Stomach smooth muscle (tissue), 2 donors: Measurements from ENCODE around the gene UQCRH.

ENCODE experiments used
- H3K27ac ChIP-seq: one replicate; pipeline ENCODE4 v1.7.0; 2013; ENCODE audit warnings: mild to moderate bottlenecking, low read length, inconsistent platforms
- H3K27me3 ChIP-seq, 2 donors: one replicate each; pipeline ENCODE4 v1.7.0; 2013; ENCODE audit warnings: low read length in 2 of 2; ENCODE audit not compliant: insufficient read depth in 2 of 2, control insufficient read depth in 1 of 2
- H3K36me3 ChIP-seq, 2 donors: one replicate each; pipeline ENCODE4 v1.7.0; 2013; ENCODE audit warnings: low read length in 2 of 2; ENCODE audit not compliant: control insufficient read depth in 2 of 2, insufficient read depth in 2 of 2
- H3K4me1 ChIP-seq: one replicate; pipeline ENCODE4 v1.7.0; 2013; ENCODE audit warnings: low read length; ENCODE audit not compliant: control insufficient read depth, insufficient read depth
- H3K4me3 ChIP-seq, 2 donors: one replicate each; pipeline ENCODE4 v1.7.0; 2013; ENCODE audit warnings: low read length in 2 of 2
- H3K9ac ChIP-seq, 2 donors: one replicate each; pipeline ENCODE4 v1.7.0; 2013; ENCODE audit warnings: low read length in 2 of 2, mild to moderate bottlenecking in 1 of 2
- H3K9me3 ChIP-seq, 2 donors: one replicate each; pipeline ENCODE4 v1.7.0; 2013; ENCODE audit warnings: low read length in 2 of 2; ENCODE audit not compliant: control insufficient read depth in 2 of 2
- donor health status: healthy.
- donor health status: Pancreatic carcinoma.

The UQCRH gene

DNA sequence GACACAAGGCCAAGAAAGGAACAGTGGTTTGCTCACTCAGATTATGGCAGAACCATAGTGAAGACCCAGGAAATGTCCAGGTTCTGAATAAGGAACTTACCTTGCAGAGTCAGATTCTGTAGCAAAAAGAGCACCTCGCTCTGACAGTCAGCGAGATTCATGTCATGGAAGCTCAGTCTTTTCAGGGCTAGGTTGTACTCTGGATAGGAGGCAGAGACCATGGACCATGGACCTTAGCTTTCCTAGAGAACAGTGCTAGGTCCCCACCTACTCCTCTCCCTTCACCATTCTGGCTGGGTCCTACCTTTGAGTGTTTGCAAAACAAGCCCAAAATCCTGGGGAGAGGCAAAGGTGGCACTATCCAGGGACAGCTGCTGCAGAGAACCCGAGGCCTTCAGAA, 23.4 kb upstream of the UQCRH start:
- H3K27me3 ChIP-seq: no peaks in the 10 kb centered on the region
- no peak overlapping the region for H3K9ac ChIP-seq
- H3K4me1 ChIP-seq: no peaks in the 10 kb centered on the region
- H3K36me3 ChIP-seq: peaks cover 21 to 48% of the 10 kb centered on the region in 2 donors
- H3K9me3 ChIP-seq: no peaks in the 10 kb centered on the region
- H3K4me3 ChIP-seq: no peak overlapping the region
- no peak overlapping the region for H3K27ac ChIP-seq

DNA sequence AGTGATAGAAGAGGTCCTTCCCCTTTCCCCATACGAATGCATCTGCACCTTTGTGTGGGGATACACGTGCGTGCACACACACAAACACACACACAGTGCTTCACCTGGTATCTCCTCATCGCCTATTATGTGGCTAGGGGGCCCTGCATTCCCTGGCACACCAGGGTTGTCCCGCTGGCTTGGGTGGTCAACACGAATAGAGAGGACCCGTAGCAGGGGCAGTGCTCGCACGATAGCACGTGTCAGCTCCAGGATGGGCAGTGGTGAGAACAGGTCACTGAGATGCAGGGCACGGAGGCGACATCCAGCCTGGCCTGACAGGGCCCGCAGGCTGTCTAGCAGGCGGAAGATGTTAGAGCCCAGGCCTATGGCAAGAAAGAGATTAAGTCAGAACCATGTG, 22.5 kb upstream of the UQCRH start:
- no peaks in the 10 kb centered on the region for H3K9me3 ChIP-seq
- H3K9ac ChIP-seq: no peak overlapping the region
- no peak overlapping the region for H3K4me3 ChIP-seq
- H3K27ac ChIP-seq: no peak overlapping the region
- H3K27me3 ChIP-seq: no peaks in the 10 kb centered on the region
- no peaks in the 10 kb centered on the region for H3K4me1 ChIP-seq
- H3K36me3 ChIP-seq: peaks cover 28 to 56% of the 10 kb centered on the region in 2 donors

DNA sequence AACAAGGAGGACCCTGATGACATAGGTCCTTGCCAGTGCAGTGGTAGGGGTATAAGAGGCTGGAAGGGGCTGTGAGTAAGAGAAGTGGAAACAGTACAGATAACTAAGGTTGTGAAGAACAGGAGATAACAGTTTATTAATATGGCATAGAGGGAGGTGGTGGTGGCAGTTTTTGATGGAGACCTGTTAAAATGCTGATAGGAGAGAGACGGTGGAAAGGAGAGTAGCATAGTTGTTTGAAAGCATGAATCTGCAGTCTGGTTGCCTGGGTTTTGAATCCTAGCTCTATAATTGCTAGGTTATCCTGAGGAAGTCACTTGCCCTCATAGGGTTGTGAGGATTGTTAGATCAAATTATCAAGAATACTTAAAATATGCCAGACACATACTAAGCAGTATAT, 19.4 kb upstream of the UQCRH start:
- no peak overlapping the region for H3K27ac ChIP-seq
- no peaks in the 10 kb centered on the region for H3K9me3 ChIP-seq
- H3K9ac ChIP-seq: no peak overlapping the region
- no peaks in the 10 kb centered on the region for H3K27me3 ChIP-seq
- H3K4me3 ChIP-seq: no peak overlapping the region
- H3K4me1 ChIP-seq: no peaks in the 10 kb centered on the region
- H3K36me3 ChIP-seq: peaks cover 43 to 60% of the 10 kb centered on the region in 2 donors

DNA sequence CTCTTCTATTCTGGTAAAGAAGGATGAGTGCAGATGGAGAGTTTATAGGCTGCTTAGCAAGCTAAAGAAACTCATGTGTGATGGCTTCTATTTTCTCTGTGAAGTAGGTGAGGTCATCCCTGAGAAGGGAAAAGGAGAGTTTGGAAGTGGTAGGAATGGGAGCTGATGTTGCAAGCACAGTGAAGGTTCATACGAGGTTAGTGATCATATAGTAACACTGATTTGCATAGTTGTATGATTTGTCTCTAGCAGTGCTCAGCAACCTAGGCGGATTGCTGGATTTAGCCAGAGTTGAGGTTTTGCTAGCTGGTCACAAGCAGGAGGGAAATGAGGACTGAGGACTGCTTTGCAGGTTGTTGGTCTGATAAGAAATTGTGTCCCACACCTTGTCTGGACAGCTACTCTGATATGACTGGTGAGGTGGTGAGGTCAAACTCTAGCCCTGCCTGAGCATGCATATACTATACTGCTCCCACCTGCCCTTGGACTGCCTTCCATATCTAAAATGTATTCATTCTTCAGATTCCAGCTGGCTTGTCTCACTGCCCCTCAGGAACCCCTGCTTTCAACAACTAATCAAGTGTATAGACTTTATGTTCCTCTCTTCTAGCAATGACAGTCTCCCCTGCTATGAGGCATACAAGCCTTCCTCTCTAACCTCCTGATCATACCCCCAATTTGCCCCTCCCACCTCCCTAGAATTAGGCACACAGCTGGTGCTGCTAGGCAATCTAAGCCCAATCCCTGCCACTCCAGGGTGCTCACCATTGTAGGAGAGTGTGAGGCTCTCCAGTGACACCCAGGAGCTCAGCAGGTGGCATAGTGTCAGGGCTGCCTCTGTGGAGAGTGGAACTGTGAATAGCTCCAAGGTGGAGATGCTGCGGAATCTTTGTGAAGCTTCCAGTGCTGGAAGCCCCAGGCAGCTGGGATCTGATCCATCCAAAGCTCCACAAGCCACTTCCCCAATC, 18.6 kb upstream of the UQCRH start:
- peaks cover 44 to 58% of the 10 kb centered on the region in 2 donors for H3K36me3 ChIP-seq
- H3K9ac ChIP-seq: no peak overlapping the region

DNA sequence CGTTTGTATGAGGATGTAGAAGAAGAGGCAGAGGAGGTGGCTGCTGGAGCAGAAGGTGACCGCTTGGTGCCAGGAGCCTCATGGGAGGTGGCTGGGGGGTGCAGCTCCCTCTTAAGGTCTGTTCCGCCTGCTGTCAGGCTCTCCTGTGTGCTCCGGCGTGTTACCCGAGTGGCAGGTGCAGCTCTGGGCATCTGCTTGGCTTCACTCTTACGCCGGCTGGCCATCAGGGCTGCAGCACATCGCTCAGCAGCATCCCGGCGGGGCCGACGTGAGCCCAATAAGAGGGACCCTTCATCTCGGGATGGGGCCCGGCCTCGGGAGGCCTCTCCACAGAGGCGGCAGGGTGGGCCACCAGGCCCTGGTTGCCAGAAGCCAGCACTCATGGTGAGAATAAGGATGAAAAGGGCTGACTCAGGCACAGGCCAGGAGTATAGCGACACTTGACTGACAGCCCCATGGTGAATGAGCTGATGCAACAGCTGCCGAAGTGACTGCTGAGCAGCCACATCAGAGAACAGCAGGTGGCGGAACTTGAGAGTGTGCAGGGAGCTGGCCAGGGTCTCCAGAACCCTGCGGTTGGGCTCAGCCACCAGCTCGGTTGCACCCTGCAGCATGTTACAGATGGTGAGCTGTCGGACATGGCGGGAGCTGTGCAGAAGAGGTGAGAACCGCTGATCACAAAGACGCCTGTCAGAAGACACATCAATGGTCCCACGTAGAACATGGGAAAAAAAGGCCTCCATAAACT, 17.6 kb upstream of the UQCRH start:
- peaks cover 36 to 53% of the 10 kb centered on the region in 2 donors for H3K36me3 ChIP-seq
- H3K27ac ChIP-seq: no peak overlapping the region

More for the DNA sequence above, 18.6 kb upstream of the UQCRH start:
- H3K27me3 ChIP-seq: no peaks in the 10 kb centered on the region
- no peaks in the 10 kb centered on the region for H3K9me3 ChIP-seq
- no peaks in the 10 kb centered on the region for H3K4me1 ChIP-seq
- no peak overlapping the region for H3K4me3 ChIP-seq
- H3K27ac ChIP-seq: no peak overlapping the region

DNA sequence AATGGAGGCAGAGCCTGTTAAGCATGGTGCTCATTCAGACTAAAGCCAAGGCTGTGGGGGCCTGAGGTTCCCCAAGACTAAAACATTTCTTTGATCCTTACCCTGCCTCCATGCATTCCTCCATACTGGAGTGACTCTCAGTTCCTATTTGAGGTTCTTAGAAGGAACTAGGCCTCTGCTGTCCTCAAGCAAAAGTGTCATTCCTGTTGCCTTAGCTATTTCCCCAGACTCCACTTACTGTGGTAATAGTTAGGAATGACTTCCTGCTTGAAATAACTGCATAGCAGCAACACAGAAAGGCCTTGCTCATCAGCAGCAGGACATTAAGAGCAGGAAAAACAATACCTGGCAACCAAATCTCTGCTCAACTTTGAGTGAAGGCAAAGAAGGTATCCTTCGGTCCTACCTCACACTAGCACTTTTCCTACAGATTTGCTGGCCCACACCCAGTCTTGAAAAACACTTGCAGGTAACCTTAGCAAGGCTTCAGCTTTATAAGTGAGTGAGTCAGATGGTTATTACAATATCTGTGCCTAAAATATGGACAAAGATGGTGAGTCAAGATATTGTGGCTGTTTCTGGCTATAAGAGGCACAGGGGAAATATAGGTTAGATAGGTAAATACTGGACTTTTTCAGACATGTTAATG, 14.9 kb upstream of the UQCRH start:
- Histone ChIP-seq H3K4me1 (no peaks in the 10 kb centered on the region), H3K36me3 (peaks cover 38 to 46% of the 10 kb centered on the region in 2 donors)

More for the DNA sequence above, 17.6 kb upstream of the UQCRH start:
- no peaks in the 10 kb centered on the region for H3K9me3 ChIP-seq
- no peaks in the 10 kb centered on the region for H3K4me1 ChIP-seq
- H3K9ac ChIP-seq: no peak overlapping the region
- no peaks in the 10 kb centered on the region for H3K27me3 ChIP-seq
- no peak overlapping the region for H3K4me3 ChIP-seq

DNA sequence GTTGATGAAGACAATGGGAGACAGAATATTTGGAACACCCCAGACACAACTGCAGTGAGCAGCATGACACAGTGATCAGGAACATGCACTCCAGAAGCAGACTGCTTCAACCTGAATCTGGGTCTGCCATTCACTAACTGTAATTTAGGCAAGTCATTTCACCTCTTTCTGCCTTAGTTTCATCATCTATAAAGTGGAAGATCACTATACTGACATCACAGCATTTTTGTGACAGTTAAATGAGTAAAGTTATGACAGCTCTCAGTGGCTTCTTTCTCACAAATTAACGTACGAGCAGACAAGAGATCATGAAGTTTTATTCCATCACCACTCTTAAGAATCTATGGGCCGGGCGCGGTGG, 14.4 kb upstream of the UQCRH start:
- H3K4me3 ChIP-seq: no peak overlapping the region
- H3K9ac ChIP-seq: no peak overlapping the region
- H3K27me3 ChIP-seq: no peaks in the 10 kb centered on the region
- H3K27ac ChIP-seq: no peak overlapping the region
- H3K36me3 ChIP-seq: peaks cover 38 to 45% of the 10 kb centered on the region in 2 donors
- no peaks in the 10 kb centered on the region for H3K4me1 ChIP-seq
- no peaks in the 10 kb centered on the region for H3K9me3 ChIP-seq

More for the DNA sequence above, 14.9 kb upstream of the UQCRH start:
- Histone ChIP-seq H3K9ac (no peak overlapping the region), H3K4me3 (no peak overlapping the region), H3K27me3 (no peaks in the 10 kb centered on the region), H3K9me3 (no peaks in the 10 kb centered on the region), H3K27ac (no peak overlapping the region)

DNA sequence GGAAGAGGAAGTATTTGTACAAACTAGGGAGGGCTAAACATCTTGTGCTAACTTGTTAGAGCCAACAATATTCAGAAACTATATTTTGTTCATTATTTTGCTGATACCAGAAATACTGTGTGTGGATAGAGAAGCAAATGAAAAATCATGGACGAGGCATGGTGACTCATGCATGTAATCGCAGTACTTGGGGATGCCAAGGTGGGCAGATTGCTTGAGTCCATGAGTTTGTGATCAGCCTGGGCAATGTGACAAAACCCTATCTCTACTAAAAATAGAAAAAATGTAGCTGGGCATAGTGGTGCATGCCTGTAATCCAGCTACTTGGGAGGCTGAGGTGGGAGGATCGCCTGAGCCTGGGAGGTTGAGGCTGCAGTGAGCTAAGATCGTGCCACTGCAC, 13.5 kb upstream of the UQCRH start:
- H3K36me3 ChIP-seq: peaks cover 30 to 37% of the 10 kb centered on the region in 2 donors
- no peak overlapping the region for H3K27ac ChIP-seq
- no peaks in the 10 kb centered on the region for H3K27me3 ChIP-seq
- no peaks in the 10 kb centered on the region for H3K4me1 ChIP-seq
- H3K4me3 ChIP-seq: no peak overlapping the region
- H3K9me3 ChIP-seq: no peaks in the 10 kb centered on the region
- no peak overlapping the region for H3K9ac ChIP-seq

DNA sequence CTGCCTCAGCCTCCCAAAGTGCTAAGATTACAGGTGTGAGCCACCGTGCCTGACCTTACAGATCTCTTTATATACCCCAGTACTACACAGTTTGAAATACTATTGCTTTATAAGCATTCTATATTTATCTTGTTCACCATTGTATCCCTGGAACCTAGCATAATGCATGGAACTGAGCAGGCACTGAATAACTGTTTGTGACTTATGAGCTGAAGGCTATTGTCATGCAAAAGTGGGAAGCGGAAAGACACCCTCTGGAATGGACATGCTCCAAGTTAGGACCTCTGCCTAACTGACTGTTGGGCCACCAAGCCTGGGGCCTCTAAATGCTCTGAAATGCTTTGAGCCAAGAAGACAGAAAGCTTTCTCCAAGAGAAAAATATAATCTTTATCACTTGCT, 8.2 kb upstream of the UQCRH start:
- H3K36me3 ChIP-seq: peaks cover 29 to 33% of the 10 kb centered on the region in 2 donors
- H3K9me3 ChIP-seq: no peaks in the 10 kb centered on the region
- no peak overlapping the region for H3K27ac ChIP-seq
- peaks cover 5% of the 10 kb centered on the region for H3K4me1 ChIP-seq
- no peak overlapping the region for H3K9ac ChIP-seq
- H3K27me3 ChIP-seq: no peaks in the 10 kb centered on the region
- no peak overlapping the region for H3K4me3 ChIP-seq

DNA sequence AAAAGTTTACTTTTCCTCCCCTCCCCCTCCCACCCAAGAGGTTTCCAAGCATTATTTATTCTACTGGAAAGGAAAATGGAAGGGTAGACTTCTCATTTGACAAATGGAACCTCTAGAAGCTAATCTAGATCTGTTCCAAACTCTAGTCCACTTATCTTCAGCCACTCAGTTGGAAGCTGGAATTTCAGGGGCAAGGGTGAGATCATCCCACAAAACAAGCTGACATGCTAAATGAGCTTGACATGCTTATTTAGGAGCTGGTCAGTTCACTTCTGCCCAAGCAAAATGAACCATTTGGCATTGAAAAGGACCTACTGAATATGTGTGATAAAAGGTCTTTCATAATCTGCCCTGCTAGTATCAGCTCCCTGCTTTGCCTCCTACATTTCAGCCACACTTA, 5.1 kb upstream of the UQCRH start:
- peaks cover 26 to 28% of the 10 kb centered on the region in 2 donors for H3K36me3 ChIP-seq
- H3K9me3 ChIP-seq: no peaks in the 10 kb centered on the region
- peaks cover 23% of the 10 kb centered on the region for H3K4me1 ChIP-seq
- no peak overlapping the region for H3K9ac ChIP-seq
- no peak overlapping the region for H3K4me3 ChIP-seq
- H3K27ac ChIP-seq: no peak overlapping the region
- H3K27me3 ChIP-seq: no peaks in the 10 kb centered on the region
